ENCODE results near the gene KLHL25. TPM values are rescaled to one million over a fixed set of nuclear protein-coding genes. Genes with fewer than 3 reads are reported as not detected.
A peak's percentile ranks its signal among the peaks of the same experiment; 100 is the strongest.

Gene KLHL25
- total and polyA plus RNA-seq, 4 donors: 2.3 to 34.2 (median 11.4) TPM

- no peaks in the 10 kb centered on the region for H3K27me3 ChIP-seq (ENCODE audit: control insufficient read depth in 4 of 4, insufficient read depth in 4 of 4, low read length in 3 of 4)
- no peak overlapping the region for H3K9ac ChIP-seq (ENCODE audit: low read depth in 1 of 2, low read length in 2 of 2)
- peaks cover 0 to 5% (median 0%) of the 10 kb centered on the region in 4 donors for H3K36me3 ChIP-seq (ENCODE audit: control insufficient read depth in 4 of 4, insufficient read depth in 3 of 4, low read depth in 1 of 4, low read length in 3 of 4)
- no peak for DNase-seq (ENCODE audit: low spot score)
- WGBS: 54% methylated on average over 9 of the region's 9 CpGs
- peak overlapping the region; percentile 75 to 85 for H3K27ac ChIP-seq (ENCODE audit: low read depth in 1 of 2, low read length in 2 of 2)
- H3K9me3 ChIP-seq (ENCODE audit: control insufficient read depth in 4 of 4, low read length in 3 of 4): no peaks in the 10 kb centered on the region
- TF ChIP-seq, protein P1, sequence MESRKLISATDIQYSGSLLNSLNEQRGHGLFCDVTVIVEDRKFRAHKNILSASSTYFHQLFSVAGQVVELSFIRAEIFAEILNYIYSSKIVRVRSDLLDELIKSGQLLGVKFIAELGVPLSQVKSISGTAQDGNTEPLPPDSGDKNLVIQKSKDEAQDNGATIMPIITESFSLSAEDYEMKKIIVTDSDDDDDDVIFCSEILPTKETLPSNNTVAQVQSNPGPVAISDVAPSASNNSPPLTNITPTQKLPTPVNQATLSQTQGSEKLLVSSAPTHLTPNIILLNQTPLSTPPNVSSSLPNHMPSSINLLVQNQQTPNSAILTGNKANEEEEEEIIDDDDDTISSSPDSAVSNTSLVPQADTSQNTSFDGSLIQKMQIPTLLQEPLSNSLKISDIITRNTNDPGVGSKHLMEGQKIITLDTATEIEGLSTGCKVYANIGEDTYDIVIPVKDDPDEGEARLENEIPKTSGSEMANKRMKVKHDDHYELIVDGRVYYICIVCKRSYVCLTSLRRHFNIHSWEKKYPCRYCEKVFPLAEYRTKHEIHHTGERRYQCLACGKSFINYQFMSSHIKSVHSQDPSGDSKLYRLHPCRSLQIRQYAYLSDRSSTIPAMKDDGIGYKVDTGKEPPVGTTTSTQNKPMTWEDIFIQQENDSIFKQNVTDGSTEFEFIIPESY (IDR thresholded peaks at IDR 0.05): no peak
- no peak for TF ChIP-seq GABPA (IDR thresholded peaks at IDR 0.05 in 1 of 2, conservative IDR thresholded peaks at IDR 0.05 in 1 of 2)
- peak; percentile 62 for TF ChIP-seq YY1 (IDR thresholded peaks at IDR 0.05)
- TF ChIP-seq, protein P2, sequence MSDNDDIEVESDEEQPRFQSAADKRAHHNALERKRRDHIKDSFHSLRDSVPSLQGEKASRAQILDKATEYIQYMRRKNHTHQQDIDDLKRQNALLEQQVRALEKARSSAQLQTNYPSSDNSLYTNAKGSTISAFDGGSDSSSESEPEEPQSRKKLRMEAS (IDR thresholded peaks at IDR 0.05): peak; percentile 79
- TF ChIP-seq, protein P3, sequence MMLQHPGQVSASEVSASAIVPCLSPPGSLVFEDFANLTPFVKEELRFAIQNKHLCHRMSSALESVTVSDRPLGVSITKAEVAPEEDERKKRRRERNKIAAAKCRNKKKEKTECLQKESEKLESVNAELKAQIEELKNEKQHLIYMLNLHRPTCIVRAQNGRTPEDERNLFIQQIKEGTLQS (IDR thresholded peaks at IDR 0.05): no peak
- no peak for TF ChIP-seq RAD21 (IDR thresholded peaks at IDR 0.05)
- no peak for TF ChIP-seq REST (IDR thresholded peaks at IDR 0.05)
- peak; percentile 15 for TF ChIP-seq FOXA2 (IDR thresholded peaks at IDR 0.05)
- no peak for TF ChIP-seq EGR1 (IDR thresholded peaks at IDR 0.05; ENCODE audit: low read depth in 2 of 2)
- TF ChIP-seq SP1 (IDR thresholded peaks at IDR 0.05): peak; percentile 35
- TF ChIP-seq HNF4A (conservative IDR thresholded peaks at IDR 0.05): peak; percentile 46 to 63
- peak; percentile 72 to 81 for TF ChIP-seq RXRA (IDR thresholded peaks at IDR 0.05)
- no peak overlapping the region for H3K4me3 ChIP-seq (ENCODE audit: low read depth in 1 of 3, low read length in 3 of 3)
- H3K4me1 ChIP-seq (ENCODE audit: control insufficient read depth in 4 of 4, insufficient read depth in 4 of 4, low read length in 3 of 4): peaks cover 7 to 45% (median 36%) of the 10 kb centered on the region in 4 donors
Measured at GRCh38 chr15:85772668-85773067, 22.1 kb downstream of the KLHL25 start.

GRCh38 chr15:85771781-85772445 is 22.8 kb downstream of the KLHL25 start:
- no peaks in the 10 kb centered on the region for H3K9me3 ChIP-seq (ENCODE audit: control insufficient read depth in 4 of 4, low read length in 3 of 4)
- H3K4me1 ChIP-seq (ENCODE audit: control insufficient read depth in 4 of 4, insufficient read depth in 4 of 4, low read length in 3 of 4): peaks cover 7 to 39% (median 33%) of the 10 kb centered on the region in 4 donors
- H3K9ac ChIP-seq (ENCODE audit: low read depth in 1 of 2, low read length in 2 of 2): no peak overlapping the region
- no peak for DNase-seq (ENCODE audit: low spot score)
- peak overlapping the region; percentile 75 to 85 for H3K27ac ChIP-seq (ENCODE audit: low read depth in 1 of 2, low read length in 2 of 2)
- H3K4me3 ChIP-seq (ENCODE audit: low read depth in 1 of 3, low read length in 3 of 3): no peak overlapping the region
- H3K36me3 ChIP-seq (ENCODE audit: control insufficient read depth in 4 of 4, insufficient read depth in 3 of 4, low read depth in 1 of 4, low read length in 3 of 4): peaks cover 0 to 5% (median 0%) of the 10 kb centered on the region in 4 donors
- WGBS: 32% methylated on average over 13 of the region's 13 CpGs
- H3K27me3 ChIP-seq (ENCODE audit: control insufficient read depth in 4 of 4, insufficient read depth in 4 of 4, low read length in 3 of 4): no peaks in the 10 kb centered on the region
- TF ChIP-seq, protein P2 (IDR thresholded peaks at IDR 0.05): peak; percentile 68
- TF ChIP-seq HNF4A (conservative IDR thresholded peaks at IDR 0.05): peak; percentile 64 to 82
- no peak for TF ChIP-seq HNF4G (IDR thresholded peaks at IDR 0.05)
- peak; percentile 7 for TF ChIP-seq FOXA1 (IDR thresholded peaks at IDR 0.05)
- peak; percentile 27 to 30 for TF ChIP-seq RAD21 (IDR thresholded peaks at IDR 0.05)
- TF ChIP-seq NR2F2 (IDR thresholded peaks at IDR 0.05): peak; percentile 48
- peak; percentile 76 to 91 for TF ChIP-seq RXRA (IDR thresholded peaks at IDR 0.05)
- no peak for TF ChIP-seq FOXA2 (IDR thresholded peaks at IDR 0.05)
- TF ChIP-seq, protein P1 (IDR thresholded peaks at IDR 0.05): peak; percentile 83
- TF ChIP-seq SP1 (IDR thresholded peaks at IDR 0.05): peak; percentile 80
- TF ChIP-seq TAF1 (conservative IDR thresholded peaks at IDR 0.05): no peak
- TF ChIP-seq JUND (IDR thresholded peaks at IDR 0.05): peak; percentile 35 to 73
- TF ChIP-seq CTCF (IDR thresholded peaks at IDR 0.05; ENCODE audit: low read depth, low read length, missing input control): no peak
- TF ChIP-seq YY1 (IDR thresholded peaks at IDR 0.05): peak; percentile 62
